ENCODE results near the gene TAS2R38.

DNA sequence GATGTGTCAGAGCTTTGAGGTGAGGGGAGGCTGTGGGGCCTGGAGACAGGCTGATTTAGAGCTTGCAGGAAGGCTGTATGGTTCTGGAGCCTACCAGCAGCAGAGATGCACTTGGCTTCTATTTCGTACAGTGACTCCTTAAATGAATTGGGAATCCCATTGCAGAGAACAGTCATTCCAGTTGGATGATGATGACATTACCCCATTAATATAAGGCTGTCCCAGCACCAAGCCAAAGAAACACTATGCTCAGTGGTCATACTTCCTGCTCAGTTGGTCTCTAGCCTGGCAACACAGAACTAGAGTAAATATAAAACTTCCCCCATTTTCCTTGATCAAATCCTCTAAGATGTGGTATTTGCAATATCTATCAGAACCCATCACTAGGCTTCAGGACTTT is 21.1 kb downstream of the TAS2R38 start:
- TF ChIP-seq CTCF (IDR thresholded peaks at IDR 0.05) (no peak), POLR2A (IDR thresholded peaks at IDR 0.05) (no peak)
